ENCODE data around the gene RNF168.

The RNF168 gene

GRCh38 chr3:196533260-196533681 is 29.7 kb upstream of the RNF168 start:
- Histone ChIP-seq H3K4me1 (ENCODE audit: control insufficient read depth, insufficient read depth, low read length) (no peaks in the 10 kb centered on the region), H3K9me3 (ENCODE audit: control insufficient read depth, insufficient read depth, low read depth, low read length) (no peaks in the 10 kb centered on the region), H3K4me3 (ENCODE audit: low read depth, low read length) (no peak overlapping the region), H3K27ac (ENCODE audit: extremely low read depth, low read depth, low read length) (no peak overlapping the region), H3K36me3 (ENCODE audit: control insufficient read depth in 2 of 2, insufficient read depth in 1 of 2, low read length in 2 of 2) (no peaks in the 10 kb centered on the region)
- CTCF ChIA-PET: no interaction called here
- peak; percentile 97 for TF ChIP-seq ZIC2 (tag by site-specific recombination; IDR thresholded peaks at IDR 0.05)
- no peak for TF ChIP-seq ZNF610 (tag by site-specific recombination; IDR thresholded peaks at IDR 0.05; ENCODE audit: borderline replicate concordance)
- TF ChIP-seq ZNF223 (tag by site-specific recombination; IDR thresholded peaks at IDR 0.05): no peak
- TF ChIP-seq SCRT1 (tag by site-specific recombination; IDR thresholded peaks at IDR 0.05; ENCODE audit: borderline replicate concordance): no peak
- peak; percentile 22; the same call in 1 of the 2 replicates for TF ChIP-seq PRDM10 (tag by site-specific recombination; IDR thresholded peaks at IDR 0.05)
- peak; percentile 65 for TF ChIP-seq ZBTB8A (tag by site-specific recombination; IDR thresholded peaks at IDR 0.05)
- TF ChIP-seq HOXA7 (CRISPR knock-in tag; IDR thresholded peaks at IDR 0.05; ENCODE audit: borderline replicate concordance): no peak
- TF ChIP-seq ZSCAN18 (tag by site-specific recombination; IDR thresholded peaks at IDR 0.05): no peak
- TF ChIP-seq ZSCAN30 (tag by site-specific recombination; IDR thresholded peaks at IDR 0.05): no peak
- TF ChIP-seq GLIS2 (tag by site-specific recombination; IDR thresholded peaks at IDR 0.05): peak; percentile 62; the same call in 1 of the 2 replicates
- TF ChIP-seq ZNF112 (tag by site-specific recombination; IDR thresholded peaks at IDR 0.05): no peak
- TF ChIP-seq ZSCAN5A (tag by site-specific recombination; IDR thresholded peaks at IDR 0.05): no peak
- peak; percentile 91 for TF ChIP-seq IKZF3 (tag by site-specific recombination; IDR thresholded peaks at IDR 0.05)
- no peak for TF ChIP-seq ZNF266 (tag by site-specific recombination; IDR thresholded peaks at IDR 0.05; ENCODE audit: low read depth)
- TF ChIP-seq ZBTB17 (tag by site-specific recombination; IDR thresholded peaks at IDR 0.05): peak; percentile 48; the same call in 1 of the 2 replicates
- no peak for TF ChIP-seq ZBTB10 (tag by site-specific recombination; IDR thresholded peaks at IDR 0.05)
- 0 out of 2 replicates have a peak, but pooled peaks have one; percentile 16 for TF ChIP-seq TCF7L2 (IDR thresholded peaks at IDR 0.05; ENCODE audit: borderline replicate concordance, low read depth, low read length)
- no peak for TF ChIP-seq WT1 (tag by site-specific recombination; IDR thresholded peaks at IDR 0.05)
- TF ChIP-seq GLIS1 (tag by site-specific recombination; IDR thresholded peaks at IDR 0.05): peak; percentile 97
- 0 out of 2 replicates have a peak, but pooled peaks have one; percentile 24 for TF ChIP-seq ZNF600 (tag by site-specific recombination; IDR thresholded peaks at IDR 0.05)
- POLR2A ChIA-PET: no interaction called here

Data from HEK293 (cell line).